DLD1 (cell line): ENCODE measurements around the gene ANGPTL2.

Experiments
- in situ Hi-C: cut with HindIII; loops from 2 replicates; pipeline ENCODE4 v1.10.0; 2017; ENCODE audit warnings: low sequenced_read_pairs

ANGPTL2 gene

GRCh38 chr9:127055745-127056402, 66.6 kb downstream of the ANGPTL2 start:
- in situ Hi-C loops: no loop called here

- in situ Hi-C loops: no loop called here
These were observed 68.5 kb downstream of the ANGPTL2 start for GRCh38 chr9:127053960-127054359.

GRCh38 chr9:127053057-127053821, 69.2 kb downstream of the ANGPTL2 start:
- in situ Hi-C loops: no loop called here

GRCh38 chr9:127051881-127052595, 70.4 kb downstream of the ANGPTL2 start:
- in situ Hi-C loops: no loop called here

- in situ Hi-C loops: no loop called here
These were observed 71.8 kb downstream of the ANGPTL2 start for GRCh38 chr9:127050591-127051001.

GRCh38 chr9:127050152-127050551, 72.3 kb downstream of the ANGPTL2 start:
- in situ Hi-C loops: no loop called here

- in situ Hi-C loops: no loop called here
These were observed 72.9 kb downstream of the ANGPTL2 start for GRCh38 chr9:127049581-127049980.

GRCh38 chr9:127049044-127049443, 73.4 kb downstream of the ANGPTL2 start:
- in situ Hi-C loops: no loop called here

- in situ Hi-C loops: no loop called here
These were observed 74.5 kb downstream of the ANGPTL2 start for GRCh38 chr9:127047971-127048370.

- in situ Hi-C loops: no loop called here
These were observed 77.3 kb downstream of the ANGPTL2 start for GRCh38 chr9:127045148-127045547.

- in situ Hi-C loops: no loop called here
These were observed 82.9 kb downstream of the ANGPTL2 start for GRCh38 chr9:127039492-127039891.

- in situ Hi-C loops: no loop called here
These were observed 83.9 kb downstream of the ANGPTL2 start for GRCh38 chr9:127038531-127038930.
